Activated CD8-positive, alpha-beta memory T cell treated with anti-CD3 and anti-CD28 coated beads, Interleukin-2, amount 50 U/mL, for 4 hours (primary cell): ENCODE data around the gene ZBBX.
"Not testable (repeated sequence)": the region's sequence is repeated elsewhere in the genome, so short reads cannot be mapped to it uniquely, and the experiment has no call there.

Experiments used
- DNase-seq: peaks from one replicate; pipeline ENCODE4 v3.0.0-alpha.2; 2020

The ZBBX gene

GRCh38 chr3:167380004-167380689 is at the start of gene ZBBX:
Gene ZBBX, minus strand, starts transcription at chr3:167380297. Its CDS starts 7,396 bp downstream, at chr3:167372901.
- DNase-seq, result peak; percentile 78

- not testable (repeated sequence) for DNase-seq
These were observed 46.9 kb upstream of the ZBBX start for GRCh38 chr3:167426962-167427361.

GRCh38 chr3:167422396-167422795 is 42.3 kb upstream of the ZBBX start:
- not testable (repeated sequence) for DNase-seq

- no peak for DNase-seq
These were observed 29.5 kb upstream of the ZBBX start for GRCh38 chr3:167409611-167410010.

GRCh38 chr3:167406876-167407492 is 26.9 kb upstream of the ZBBX start:
- DNase-seq, result no peak

GRCh38 chr3:167397826-167398225 is 17.7 kb upstream of the ZBBX start:
- no peak for DNase-seq

- no peak for DNase-seq
These were observed 16.0 kb upstream of the ZBBX start for GRCh38 chr3:167396075-167396474.

- DNase-seq, result no peak
These were observed 13.9 kb upstream of the ZBBX start for GRCh38 chr3:167394003-167394402.

- no peak for DNase-seq
These were observed 2.1 kb upstream of the ZBBX start for GRCh38 chr3:167382155-167382554.

- DNase-seq, result no peak
These were observed 4.6 kb downstream of the ZBBX start for GRCh38 chr3:167375478-167375877.

- DNase-seq, result no peak
These were observed 8.0 kb downstream of the ZBBX start for GRCh38 chr3:167372138-167372537.

GRCh38 chr3:167361948-167362347 is 18.1 kb downstream of the ZBBX start:
- no peak for DNase-seq

- no peak for DNase-seq
These were observed 18.8 kb downstream of the ZBBX start for GRCh38 chr3:167361306-167361705.

- no peak for DNase-seq
These were observed 24.7 kb downstream of the ZBBX start for GRCh38 chr3:167355446-167355845.

GRCh38 chr3:167354751-167355150 is 25.3 kb downstream of the ZBBX start:
- no peak for DNase-seq

- DNase-seq, result no peak
These were observed 29.7 kb downstream of the ZBBX start for GRCh38 chr3:167350245-167350862.

- no peak for DNase-seq
These were observed 33.9 kb downstream of the ZBBX start for GRCh38 chr3:167346171-167346570.

- DNase-seq, result no peak
These were observed 48.9 kb downstream of the ZBBX start for GRCh38 chr3:167330993-167331785.

GRCh38 chr3:167323572-167323971 is 56.5 kb downstream of the ZBBX start:
- DNase-seq, result no peak

GRCh38 chr3:167318996-167319615 is 61.0 kb downstream of the ZBBX start:
- DNase-seq, result no peak

- DNase-seq, result no peak
These were observed 61.8 kb downstream of the ZBBX start for GRCh38 chr3:167318306-167318705.

- no peak for DNase-seq
These were observed 73.8 kb downstream of the ZBBX start for GRCh38 chr3:167306319-167306718.

GRCh38 chr3:167305340-167305890 is 74.7 kb downstream of the ZBBX start:
- DNase-seq, result no peak
